Karpas-422 (cell line): Measurements from ENCODE around the gene CDK16. TPM values are rescaled to one million over a fixed set of nuclear protein-coding genes. Genes with fewer than 3 reads are reported as not detected.

ENCODE experiments used
- DNase-seq: peaks from one replicate; pipeline ENCODE4 v3.0.0-alpha.2; 2015
- H2AFZ ChIP-seq: fragments of 200-600 bp; sonication (generic); 2 replicates; pipeline ENCODE4 v1.6.1; 2014; ENCODE audit warnings: antibody characterized with exemption, low read length, mixed read lengths
- H3K27ac ChIP-seq: fragments of 200-600 bp; sonication (generic); 2 replicates; pipeline ENCODE4 v1.5.1; 2014; ENCODE audit warnings: mild to moderate bottlenecking, low read length, moderate library complexity
- H3K27me3 ChIP-seq: fragments of 200-600 bp; sonication (generic); 2 replicates; pipeline ENCODE4 v1.6.1; 2014; ENCODE audit warnings: low read length, mixed read lengths
- H3K36me3 ChIP-seq: fragments of 200-600 bp; sonication (generic); 2 replicates; pipeline ENCODE4 v1.6.1; 2014; ENCODE audit warnings: low read length, mixed read lengths; ENCODE audit not compliant: insufficient read depth
- H3K4me1 ChIP-seq: fragments of 200-600 bp; sonication (generic); 2 replicates; pipeline ENCODE4 v1.6.1; 2014; ENCODE audit warnings: mild to moderate bottlenecking, low read length, mixed read lengths
- H3K4me2 ChIP-seq: fragments of 200-600 bp; sonication (generic); 2 replicates; pipeline ENCODE4 v1.6.1; 2014; ENCODE audit warnings: low read length, low read depth, mild to moderate bottlenecking; ENCODE audit not compliant: poor library complexity, severe bottlenecking
- H3K4me3 ChIP-seq: fragments of 200-600 bp; sonication (generic); 2 replicates; pipeline ENCODE4 v1.5.1; 2014; ENCODE audit warnings: mild to moderate bottlenecking, antibody characterized with exemption, low read length, mixed read lengths
- H3K79me2 ChIP-seq: fragments of 200-600 bp; sonication (generic); 2 replicates; pipeline ENCODE4 v1.6.1; 2014; ENCODE audit warnings: mild to moderate bottlenecking, low read length, mixed read lengths
- H3K9ac ChIP-seq: fragments of 200-600 bp; sonication (generic); 2 replicates; pipeline ENCODE4 v1.6.0; 2014; ENCODE audit warnings: low read length
- H3K9me2 ChIP-seq: fragments of 200-600 bp; sonication (generic), shearing (Covaris generic); replicated peaks from 2 replicates; pipeline ENCODE4 v1.6.0; 2014; ENCODE audit warnings: mild to moderate bottlenecking, low read length, moderate library complexity; ENCODE audit not compliant: insufficient read depth
- H3K9me3 ChIP-seq: fragments of 300-700, 200-600 bp; sonication (generic); 2 replicates; pipeline ENCODE4 v1.6.1; 2014; ENCODE audit warnings: low read length, mixed read lengths
- H4K20me1 ChIP-seq: fragments of 200-600 bp; sonication (generic); 2 replicates; pipeline ENCODE4 v1.6.1; 2014; ENCODE audit warnings: mild to moderate bottlenecking, antibody characterized with exemption, low read length, low read depth; ENCODE audit not compliant: insufficient read depth
- total RNA-seq: library from RNA; depleted of rRNA; stranded (reverse); fragments of >200 nt; shearing (Covaris generic); gene quantifications from 2 replicates; pipeline ENCODE4 v1.2.3, GENCODE V29; 2014; ENCODE audit warnings: low replicate concordance

CDK16 gene
- total RNA-seq, 1 experiment from 2014 or later = 45.4 TPM

DNA sequence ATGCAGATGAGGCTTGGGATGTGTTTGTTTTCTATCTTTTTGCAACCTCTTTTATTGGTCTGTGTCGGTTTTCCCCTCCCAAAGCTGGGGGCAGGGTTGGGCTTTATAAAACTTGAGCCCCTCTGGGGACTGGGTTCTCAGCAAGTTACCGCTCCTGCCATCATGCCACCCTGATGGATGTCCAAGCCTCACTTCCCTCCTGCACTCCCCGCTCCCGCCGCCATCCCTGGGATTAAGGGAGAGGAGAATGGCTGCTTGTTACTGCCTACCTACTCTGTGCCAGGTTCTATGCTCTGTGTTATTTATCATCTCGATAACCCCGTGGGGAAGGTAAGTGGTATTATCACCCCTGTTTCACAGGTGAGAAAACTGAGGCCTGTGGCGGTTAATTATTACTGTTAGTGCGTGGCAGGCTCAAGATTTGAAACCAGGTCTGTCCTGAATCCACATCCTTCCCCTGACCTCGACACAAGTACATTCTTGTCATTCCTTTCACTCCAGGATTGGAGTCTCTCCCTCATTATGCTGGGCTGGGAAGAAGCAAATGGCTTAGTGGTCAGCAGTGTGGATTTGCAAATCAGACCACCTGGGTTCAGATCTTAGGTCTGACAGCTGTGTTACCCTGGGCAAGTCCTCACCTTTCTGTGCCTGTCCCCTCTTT is 20.3 kb upstream of the CDK16 start:
- Histone ChIP-seq H3K9me3 (no peaks in the 10 kb centered on the region), H4K20me1 (peaks cover 50% of the 10 kb centered on the region), H3K4me3 (no peak overlapping the region), H3K9ac (no peak overlapping the region), H3K79me2 (peaks cover 56% of the 10 kb centered on the region), H3K27me3 (no peaks in the 10 kb centered on the region), H2AFZ (no peak overlapping the region), H3K36me3 (peaks cover 45% of the 10 kb centered on the region), H3K27ac (no peak overlapping the region), H3K9me2 (no peaks in the 10 kb centered on the region), H3K4me2 (no peak overlapping the region), H3K4me1 (peaks cover 22% of the 10 kb centered on the region)
- no peak for DNase-seq

DNA sequence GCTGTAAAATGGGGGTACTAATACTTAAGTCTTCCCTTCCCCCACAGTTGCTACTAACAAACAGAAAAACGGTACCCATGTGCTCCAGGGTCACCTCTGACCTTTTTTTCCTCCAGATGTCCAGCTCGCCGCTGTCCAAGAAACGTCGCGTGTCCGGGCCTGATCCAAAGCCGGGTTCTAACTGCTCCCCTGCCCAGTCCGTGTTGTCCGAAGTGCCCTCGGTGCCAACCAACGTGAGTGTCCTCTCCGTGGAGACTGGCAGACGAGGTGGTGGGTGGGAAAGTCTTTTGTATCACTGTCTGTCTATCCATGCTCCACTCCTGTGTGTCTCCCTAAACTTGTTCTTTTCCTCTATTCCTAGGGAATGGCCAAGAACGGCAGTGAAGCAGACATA is 19.8 kb upstream of the CDK16 start:
- Histone ChIP-seq H3K27ac (no peak overlapping the region), H3K9me3 (no peaks in the 10 kb centered on the region), H3K36me3 (peaks cover 47% of the 10 kb centered on the region), H3K4me1 (peaks cover 20% of the 10 kb centered on the region), H3K4me2 (no peak overlapping the region), H3K79me2 (peaks cover 56% of the 10 kb centered on the region), H3K9ac (no peak overlapping the region), H3K4me3 (no peak overlapping the region), H3K27me3 (no peaks in the 10 kb centered on the region), H4K20me1 (peaks cover 50% of the 10 kb centered on the region), H3K9me2 (no peaks in the 10 kb centered on the region), H2AFZ (no peak overlapping the region)
- no peak for DNase-seq

DNA sequence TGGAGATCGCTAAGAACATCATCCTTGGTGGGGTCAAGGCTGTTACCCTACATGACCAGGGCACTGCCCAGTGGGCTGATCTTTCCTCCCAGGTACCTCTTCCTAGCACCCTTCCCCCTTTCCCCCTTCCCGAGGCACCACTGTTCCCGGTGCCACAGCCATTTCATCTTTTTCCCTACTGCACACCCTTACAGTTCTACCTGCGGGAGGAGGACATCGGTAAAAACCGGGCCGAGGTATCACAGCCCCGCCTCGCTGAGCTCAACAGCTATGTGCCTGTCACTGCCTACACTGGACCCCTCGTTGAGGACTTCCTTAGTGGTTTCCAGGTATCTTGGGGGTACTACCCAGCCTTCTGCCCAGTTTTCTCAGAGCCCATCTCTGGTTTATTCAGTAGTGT is 19.2 kb upstream of the CDK16 start:
- Histone ChIP-seq H4K20me1 (peaks cover 50% of the 10 kb centered on the region), H2AFZ (no peak overlapping the region), H3K36me3 (peaks cover 50% of the 10 kb centered on the region), H3K27me3 (no peaks in the 10 kb centered on the region), H3K9me3 (no peaks in the 10 kb centered on the region), H3K27ac (no peak overlapping the region), H3K9ac (no peak overlapping the region), H3K4me2 (no peak overlapping the region), H3K79me2 (peaks cover 50% of the 10 kb centered on the region), H3K4me3 (no peak overlapping the region), H3K9me2 (no peaks in the 10 kb centered on the region), H3K4me1 (peaks cover 19% of the 10 kb centered on the region)
- DNase-seq = no peak

DNA sequence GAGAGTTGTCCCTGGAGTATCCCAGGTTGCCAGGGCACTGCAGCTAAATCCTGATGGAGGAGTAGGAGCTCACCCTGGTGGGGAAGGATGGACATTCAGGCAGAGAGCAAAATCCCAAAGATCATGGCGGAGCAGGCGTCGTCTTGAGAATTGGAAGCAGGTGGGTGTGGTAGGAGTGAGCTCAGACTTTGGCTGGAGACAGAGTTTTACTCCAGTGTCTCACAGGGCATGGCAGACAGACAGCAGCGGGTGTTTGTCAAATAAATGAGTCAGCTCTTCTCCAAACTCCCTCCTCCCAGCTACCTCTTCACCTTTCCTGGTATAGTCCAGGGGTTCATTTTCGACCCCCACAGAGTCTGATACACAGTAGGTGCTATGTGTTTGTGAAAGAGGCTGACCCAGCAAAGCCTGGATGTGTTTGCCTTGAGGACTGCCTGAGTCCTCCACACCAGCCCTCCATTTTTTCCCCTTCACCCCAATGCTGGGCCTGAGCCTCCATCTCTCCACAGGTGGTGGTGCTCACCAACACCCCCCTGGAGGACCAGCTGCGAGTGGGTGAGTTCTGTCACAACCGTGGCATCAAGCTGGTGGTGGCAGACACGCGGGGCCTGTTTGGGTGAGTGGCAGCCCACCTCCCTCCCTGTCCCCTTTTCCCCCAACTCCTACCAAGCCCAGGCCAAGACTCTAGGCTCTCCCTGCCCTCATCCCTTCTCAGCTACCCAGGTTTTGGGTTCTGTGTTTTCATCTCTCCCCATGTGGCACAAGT is 17.9 kb upstream of the CDK16 start:
- Histone ChIP-seq H3K27ac (no peak overlapping the region), H3K4me2 (no peak overlapping the region), H2AFZ (no peak overlapping the region), H3K9ac (no peak overlapping the region), H3K27me3 (no peaks in the 10 kb centered on the region), H3K36me3 (peaks cover 60% of the 10 kb centered on the region), H3K9me3 (no peaks in the 10 kb centered on the region), H3K9me2 (no peaks in the 10 kb centered on the region), H3K4me3 (no peak overlapping the region), H3K79me2 (peaks cover 37% of the 10 kb centered on the region), H4K20me1 (peaks cover 44% of the 10 kb centered on the region), H3K4me1 (peaks cover 7% of the 10 kb centered on the region)
- no peak for DNase-seq

DNA sequence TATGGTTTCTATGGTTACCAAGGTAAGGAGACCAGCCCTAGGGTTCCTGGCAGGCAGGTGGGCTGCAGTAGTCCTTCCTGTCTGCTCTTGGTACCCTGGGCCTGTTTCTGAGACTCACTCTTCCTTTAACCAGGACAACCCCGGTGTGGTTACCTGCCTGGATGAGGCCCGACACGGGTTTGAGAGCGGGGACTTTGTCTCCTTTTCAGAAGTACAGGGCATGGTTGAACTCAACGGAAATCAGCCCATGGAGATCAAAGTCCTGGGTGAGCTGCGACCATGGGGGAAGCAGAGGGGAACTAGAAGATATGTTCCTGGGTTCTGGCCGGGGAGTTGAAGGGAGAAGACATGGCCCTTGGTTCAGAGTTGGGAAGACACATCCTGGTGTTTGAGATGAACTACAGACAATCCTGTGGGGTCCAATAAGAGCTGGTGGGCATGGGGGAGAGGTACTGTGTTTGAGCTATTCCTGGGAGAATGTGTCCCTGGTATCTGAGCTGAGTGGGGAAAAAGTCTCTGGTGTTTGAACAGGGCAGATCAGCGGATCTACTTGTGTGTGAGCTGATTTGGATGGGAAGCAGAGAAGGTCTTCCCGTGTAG is 17.0 kb upstream of the CDK16 start:
- H3K4me2 ChIP-seq = no peak overlapping the region
- H3K9ac ChIP-seq = no peak overlapping the region
- no peaks in the 10 kb centered on the region for H3K9me2 ChIP-seq
- H3K4me3 ChIP-seq = no peak overlapping the region
- H3K27me3 ChIP-seq = no peaks in the 10 kb centered on the region
- no peaks in the 10 kb centered on the region for H3K4me1 ChIP-seq
- no peak for DNase-seq
- H3K9me3 ChIP-seq = no peaks in the 10 kb centered on the region
- peaks cover 28% of the 10 kb centered on the region for H3K79me2 ChIP-seq
- no peak overlapping the region for H2AFZ ChIP-seq
- peaks cover 41% of the 10 kb centered on the region for H4K20me1 ChIP-seq
- H3K36me3 ChIP-seq = peaks cover 65% of the 10 kb centered on the region
- no peak overlapping the region for H3K27ac ChIP-seq

DNA sequence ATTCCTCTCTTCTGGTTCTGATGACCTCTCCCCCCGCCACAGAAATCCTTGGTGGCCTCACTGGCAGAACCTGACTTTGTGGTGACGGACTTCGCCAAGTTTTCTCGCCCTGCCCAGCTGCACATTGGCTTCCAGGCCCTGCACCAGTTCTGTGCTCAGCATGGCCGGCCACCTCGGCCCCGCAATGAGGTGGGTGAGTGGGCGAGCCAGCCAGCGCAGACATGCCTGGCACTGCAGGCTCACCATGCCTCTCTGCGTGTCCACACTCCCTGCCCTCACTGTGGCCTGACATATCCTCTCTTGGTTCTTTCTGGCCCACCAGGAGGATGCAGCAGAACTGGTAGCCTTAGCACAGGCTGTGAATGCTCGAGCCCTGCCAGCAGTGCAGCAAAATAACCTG is 16.2 kb upstream of the CDK16 start:
- peaks cover 36% of the 10 kb centered on the region for H4K20me1 ChIP-seq
- DNase-seq = no peak
- H3K4me3 ChIP-seq = no peak overlapping the region

DNA sequence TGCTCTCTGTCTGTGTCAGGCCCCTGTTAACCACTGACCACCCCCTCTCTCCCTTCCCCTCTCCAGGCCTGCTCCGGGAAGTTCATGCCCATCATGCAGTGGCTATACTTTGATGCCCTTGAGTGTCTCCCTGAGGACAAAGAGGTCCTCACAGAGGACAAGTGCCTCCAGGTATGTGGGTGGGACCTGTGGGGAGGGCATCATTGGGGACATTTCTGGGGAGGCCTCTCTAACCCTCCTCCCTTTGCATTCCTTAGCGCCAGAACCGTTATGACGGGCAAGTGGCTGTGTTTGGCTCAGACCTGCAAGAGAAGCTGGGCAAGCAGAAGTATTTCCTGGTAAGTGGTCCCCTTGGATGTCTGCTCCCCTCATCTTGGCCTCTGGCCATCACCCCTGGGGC is 15.6 kb upstream of the CDK16 start:
- DNase-seq = no peak
- Histone ChIP-seq H2AFZ (no peak overlapping the region), H3K9ac (no peak overlapping the region), H3K79me2 (peaks cover 14% of the 10 kb centered on the region), H3K27me3 (no peaks in the 10 kb centered on the region), H3K4me1 (no peaks in the 10 kb centered on the region), H4K20me1 (peaks cover 32% of the 10 kb centered on the region), H3K36me3 (peaks cover 66% of the 10 kb centered on the region), H3K4me2 (no peak overlapping the region), H3K4me3 (no peak overlapping the region), H3K27ac (no peak overlapping the region), H3K9me2 (no peaks in the 10 kb centered on the region), H3K9me3 (no peaks in the 10 kb centered on the region)

More for the DNA sequence above, 16.2 kb upstream of the CDK16 start:
- no peak overlapping the region for H2AFZ ChIP-seq
- no peaks in the 10 kb centered on the region for H3K9me3 ChIP-seq
- H3K27ac ChIP-seq = no peak overlapping the region
- peaks cover 66% of the 10 kb centered on the region for H3K36me3 ChIP-seq
- peaks cover 20% of the 10 kb centered on the region for H3K79me2 ChIP-seq
- H3K4me1 ChIP-seq = no peaks in the 10 kb centered on the region
- H3K9me2 ChIP-seq = no peaks in the 10 kb centered on the region
- H3K27me3 ChIP-seq = no peaks in the 10 kb centered on the region
- no peak overlapping the region for H3K9ac ChIP-seq
- H3K4me2 ChIP-seq = no peak overlapping the region

DNA sequence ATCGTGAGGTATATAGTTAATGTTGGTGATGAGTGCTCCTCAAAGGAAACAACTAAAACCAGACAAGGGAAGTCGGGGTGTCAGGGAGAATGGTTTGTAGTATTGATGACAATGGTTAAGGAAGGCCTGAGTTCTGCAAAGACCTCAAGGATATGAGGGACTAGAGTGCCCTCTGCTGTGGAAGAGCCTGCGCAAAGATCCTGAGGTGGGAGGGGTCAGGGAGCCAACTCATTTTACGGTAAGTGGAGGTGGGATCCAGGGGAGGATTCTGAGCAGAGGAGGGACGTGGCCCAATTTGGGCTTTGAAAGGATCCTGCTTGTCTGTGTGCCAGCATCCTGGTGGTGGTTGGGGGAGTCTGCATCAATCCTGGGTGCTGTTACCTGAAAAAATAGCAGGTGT is 13.5 kb upstream of the CDK16 start:
- H3K36me3 ChIP-seq = peaks cover 70% of the 10 kb centered on the region
- no peaks in the 10 kb centered on the region for H3K9me3 ChIP-seq
- H3K4me3 ChIP-seq = no peak overlapping the region
- 0 out of 2 replicates have a peak, but pooled peaks cover 2% of the 10 kb centered on the region for H3K79me2 ChIP-seq
- H2AFZ ChIP-seq = no peak overlapping the region
- no peak for DNase-seq
- no peak overlapping the region for H3K9ac ChIP-seq
- no peak overlapping the region for H3K27ac ChIP-seq
- 0 out of 2 replicates have a peak, but pooled peaks cover 22% of the 10 kb centered on the region for H4K20me1 ChIP-seq
- H3K4me1 ChIP-seq = no peaks in the 10 kb centered on the region
- no peaks in the 10 kb centered on the region for H3K9me2 ChIP-seq
- no peaks in the 10 kb centered on the region for H3K27me3 ChIP-seq
- no peak overlapping the region for H3K4me2 ChIP-seq
